Pancreas (tissue), 10 donors: ENCODE data around the gene DNM1. TPM values are rescaled to one million over a fixed set of nuclear protein-coding genes. Genes with fewer than 3 reads are reported as not detected.

Experiments
- ATAC-seq, 4 donors: fragments of 200-7000 bp; cut with Tn5 transposase; one replicate each; pipeline versions ENCODE4 v1.8.0 to v1.9.1; 2020; ENCODE audit warnings: mild to moderate bottlenecking in 4 of 4, moderate library complexity in 4 of 4
- DNase-seq, 6 donors: peaks; one replicate each; pipeline ENCODE4 v3.0.0-alpha.2; 2020
- FAIRE-seq: peaks from 2 replicates; lab custom pipeline; 2012; peaks lifted over from hg19 to GRCh38; lab: Jason Lieb, UNC
- H3K27ac ChIP-seq, 4 donors: fragments of 200-600 bp; sonication (generic); 1 replicate in 3 of 4; 2 replicates in 1 of 4; pipeline versions ENCODE4 v1.5.0 to v1.8.0; 2020
- H3K27me3 ChIP-seq, 4 donors: fragments of 200-600 bp; one replicate each; pipeline ENCODE4 v1.8.0; 2021
- H3K36me3 ChIP-seq, 3 donors: fragments of 200-600 bp; sonication (generic) in 1 of 3; one replicate each; pipeline versions ENCODE4 v1.5.0 to v1.8.0; 2020 to 2021
- H3K4me1 ChIP-seq, 3 donors: fragments of 200-600 bp; one replicate each; pipeline ENCODE4 v1.8.0; 2021
- H3K4me3 ChIP-seq, 4 donors: fragments of 200-600 bp; sonication (generic) in 2 of 4; one replicate each; pipeline versions ENCODE4 v1.5.0 to v1.8.0; 2020 to 2021
- H3K9me3 ChIP-seq, 4 donors: fragments of 200-600 bp; one replicate each; pipeline ENCODE4 v1.8.0; 2021
- CTCF ChIP-seq, 4 donors: fragments of 200-600 bp; sonication (generic) in 3 of 4; IDR thresholded peaks; one replicate each; pipeline versions ENCODE4 v1.5.0 to v1.8.0; 2021; ENCODE audit warnings: antibody characterized with exemption in 4 of 4
- WGBS, 2 donors: extraction: QIAGEN DNeasy Blood & Tissue Kit; methylation state at CpG; one replicate each; pipeline ENCODE4 v1.1.7; 2013; 5-methylcytosine and 5-hydroxymethylcytosine counted together
- intact Hi-C, 3 donors: fragments of 100-400 bp; cut with DNase I; formaldehyde crosslinking; loops; one replicate each; pipeline versions ENCODE4 v1.11.1 to v1.14.2; 2022
- polyA plus RNA-seq, 2 donors: library from polyadenylated mRNA; stranded (reverse); fragments of 200-250 nt; gene quantifications; one replicate each; pipeline ENCODE4 v1.2.3, GENCODE V29; 2013
- total RNA-seq, 6 donors: library from RNA; stranded (reverse); fragmentation: NEBNext Ultra II Directional in 4 of 6; extraction: Animal tissue kit (Norgen Biotek cat#: 25700) in 4 of 6; gene quantifications; one replicate each; pipeline versions ENCODE4 v1.2.1 to v1.2.4, GENCODE V29; 2021 to 2023
- donor health status: healthy with polysubstance abuse.
- donor health status: DM: no; HTN: no; CAD: no; lungs with moderate emphysema.
- donor health status: DM: no; HTN: no; CAD: no.
- donor health status: control.
- donor health status: control.
- donor health status: Bipolar disorder and iron deficiency.
- donor health status: DM: yes; HTN: yes; CAD: no.
- donor health status: DM: no; HTN: no; CAD: no.
- donor health status: DM: no; HTN: no; CAD: no.
- donor health status: DM: yes; HTN: yes; CAD: no.

The DNM1 gene
- total and polyA plus RNA-seq, 8 donors: 5.8 to 23.1 (median 12.3) TPM

- peak in 3 of 4 donors; percentile 33 to 48 (median 36) for ATAC-seq
- no peaks in the 10 kb centered on the region for H3K9me3 ChIP-seq
- DNase-seq: peak in 5 of 6 donors; percentile 54 to 87 (median 76)
- intact Hi-C loops: no loop called here
- no peak overlapping the region for H3K4me3 ChIP-seq
- H3K27ac ChIP-seq: no peak overlapping the region
- H3K27me3 ChIP-seq: no peaks in the 10 kb centered on the region
- FAIRE-seq: no peak
- WGBS, 2 donors: 57 to 64% methylated on average over 17 to 18 of the region's 18 CpGs
- peak; percentile 68 to 85 (median 81) for TF ChIP-seq CTCF (IDR thresholded peaks at IDR 0.05)
- peaks cover 0 to 3% (median 0%) of the 10 kb centered on the region in 3 donors for H3K4me1 ChIP-seq
- H3K36me3 ChIP-seq: peaks cover 4 to 30% (median 26%) of the 10 kb centered on the region in 3 donors
Observed at GRCh38 chr9:128254855-128255759, 51.9 kb downstream of the DNM1 start.

- intact Hi-C loops: no loop called here
- DNase-seq (peak in 2 of 6 donors; percentile 42 to 57), ATAC-seq (no peak), FAIRE-seq (no peak)
- no peaks in the 10 kb centered on the region for H3K4me1 ChIP-seq
- 86 to 89% methylated on average over 23 of the region's 23 CpGs for WGBS, 2 donors
- no peak overlapping the region for H3K27ac ChIP-seq
- no peak overlapping the region for H3K4me3 ChIP-seq
- no peak for TF ChIP-seq CTCF (IDR thresholded peaks at IDR 0.05)
- peaks cover 15 to 51% (median 44%) of the 10 kb centered on the region in 3 donors for H3K36me3 ChIP-seq
- H3K9me3 ChIP-seq: no peaks in the 10 kb centered on the region
- H3K27me3 ChIP-seq: no peaks in the 10 kb centered on the region
Observed at GRCh38 chr9:128257086-128257825, 54.1 kb downstream of the DNM1 start.

- H3K4me1 ChIP-seq: no peaks in the 10 kb centered on the region
- H3K4me3 ChIP-seq: no peak overlapping the region
- intact Hi-C loops: no loop called here
- 93 to 95% methylated on average over 11 of the region's 11 CpGs for whole genome bisulfite sequencing, 2 donors
- peak in 2 of 6 donors; percentile 17 to 57 for DNase-seq
- TF ChIP-seq CTCF (IDR thresholded peaks at IDR 0.05): no peak
- H3K27ac ChIP-seq: no peak overlapping the region
- peaks cover 15 to 57% (median 48%) of the 10 kb centered on the region in 3 donors for H3K36me3 ChIP-seq
- FAIRE-seq: no peak
- no peaks in the 10 kb centered on the region for H3K9me3 ChIP-seq
- no peak for ATAC-seq
- H3K27me3 ChIP-seq: no peaks in the 10 kb centered on the region
Observed at GRCh38 chr9:128257907-128258306, 54.7 kb downstream of the DNM1 start.

GRCh38 chr9:128258326-128258725, 55.1 kb downstream of the DNM1 start:
- no peak overlapping the region for H3K27ac ChIP-seq
- intact Hi-C loops: no loop called here
- H3K9me3 ChIP-seq: no peaks in the 10 kb centered on the region
- peak in 2 of 6 donors; percentile 11 to 51 for DNase-seq
- TF ChIP-seq CTCF (IDR thresholded peaks at IDR 0.05): no peak
- H3K4me3 ChIP-seq: no peak overlapping the region
- WGBS, 2 donors: 92 to 94% methylated on average over 2 to 6 of the region's 6 CpGs
- peaks cover 15 to 61% (median 48%) of the 10 kb centered on the region in 3 donors for H3K36me3 ChIP-seq
- FAIRE-seq: no peak
- no peak for ATAC-seq
- no peaks in the 10 kb centered on the region for H3K4me1 ChIP-seq
- H3K27me3 ChIP-seq: no peaks in the 10 kb centered on the region
